HL-60 (cell line): ENCODE measurements around the gene NPDC1.

Experiments
- DNase-seq, 2 experiments: peaks; one replicate each; pipeline ENCODE4 v3.0.0-alpha.2; 2010 to 2020; ENCODE audit warnings: low read depth in 1 of 2, low spot score in 1 of 2
- H3K27ac ChIP-seq: fragments of 250-450 bp; sonication (Bioruptor Pico); replicated peaks from 2 replicates; pipeline ENCODE4 v1.5.1; 2020; ENCODE audit warnings: mild to moderate bottlenecking, moderate library complexity
- H3K27me3 ChIP-seq: fragments of 250-450 bp; sonication (Bioruptor Pico); 2 replicates; pipeline ENCODE4 v1.5.1; 2021; ENCODE audit warnings: mild to moderate bottlenecking, moderate library complexity; ENCODE audit not compliant: insufficient read depth, poor library complexity, severe bottlenecking
- H3K4me3 ChIP-seq: replicated peaks from 2 replicates; pipeline ENCODE4 v1.5.1; 2011; ENCODE audit warnings: mild to moderate bottlenecking, control low read depth, low read length; ENCODE audit not compliant: insufficient read depth
- CTCF ChIP-seq: IDR thresholded peaks from one replicate; pipeline ENCODE4 v1.5.1; 2011; ENCODE audit warnings: low read length, control low read depth, inconsistent platforms; ENCODE audit not compliant: insufficient read depth
- GABPA ChIP-seq: IDR thresholded peaks from 2 replicates; pipeline ENCODE4 v1.6.1; 2012; ENCODE audit warnings: low read depth
- POLR2AphosphoS5 ChIP-seq: IDR thresholded peaks from 2 replicates; pipeline ENCODE4 v1.6.1; 2012; ENCODE audit warnings: low read depth
- REST ChIP-seq: IDR thresholded peaks from 2 replicates; pipeline ENCODE4 v1.6.1; 2012; ENCODE audit warnings: low read depth; ENCODE audit not compliant: insufficient replicate concordance
- SPI1 ChIP-seq: IDR thresholded peaks from 2 replicates; pipeline ENCODE4 v1.6.1; 2012; ENCODE audit warnings: low read depth, mild to moderate bottlenecking, borderline replicate concordance

Gene NPDC1

GRCh38 chr9:137021568-137021978 lies 24.4 kb downstream of the NPDC1 start:
- no peak overlapping the region for H3K27ac ChIP-seq
- DNase-seq, result no peak
- TF ChIP-seq REST (no peak), CTCF (no peak), SPI1 (no peak), POLR2AphosphoS5 (no peak), GABPA (no peak)
- H3K27me3 ChIP-seq, result no peaks in the 10 kb centered on the region
- H3K4me3 ChIP-seq, result no peak overlapping the region

- DNase-seq, result no peak
- TF ChIP-seq REST (no peak), CTCF (no peak)
- no peak overlapping the region for H3K4me3 ChIP-seq
- no peaks in the 10 kb centered on the region for H3K27me3 ChIP-seq
- no peak overlapping the region for H3K27ac ChIP-seq
Measured at GRCh38 chr9:137020771-137021567, 25.0 kb downstream of the NPDC1 start.

GRCh38 chr9:137019891-137020683 lies 25.9 kb downstream of the NPDC1 start:
- Histone ChIP-seq H3K27me3 (no peaks in the 10 kb centered on the region), H3K27ac (no peak overlapping the region), H3K4me3 (no peak overlapping the region)
- no peak for DNase-seq
- no peak for TF ChIP-seq POLR2AphosphoS5
- no peak for TF ChIP-seq REST
- no peak for TF ChIP-seq SPI1
